A549 treated with dexamethasone at 1 μM for 4 hours (cell line): ENCODE measurements around the gene FOLR3. TPM values are rescaled to one million over a fixed set of nuclear protein-coding genes. Genes with fewer than 3 reads are reported as not detected.

ENCODE experiments used
- total RNA-seq: library from RNA; stranded (reverse); fragments of 200-300 nt; extraction: Qiagen RNA extraction; gene quantifications from 5 replicates; pipeline ENCODE4 v1.2.3, GENCODE V29; 2022

Gene FOLR3
- total RNA-seq = 0.18 TPM in 1 of 5 replicates, not detected in the others

DNA sequence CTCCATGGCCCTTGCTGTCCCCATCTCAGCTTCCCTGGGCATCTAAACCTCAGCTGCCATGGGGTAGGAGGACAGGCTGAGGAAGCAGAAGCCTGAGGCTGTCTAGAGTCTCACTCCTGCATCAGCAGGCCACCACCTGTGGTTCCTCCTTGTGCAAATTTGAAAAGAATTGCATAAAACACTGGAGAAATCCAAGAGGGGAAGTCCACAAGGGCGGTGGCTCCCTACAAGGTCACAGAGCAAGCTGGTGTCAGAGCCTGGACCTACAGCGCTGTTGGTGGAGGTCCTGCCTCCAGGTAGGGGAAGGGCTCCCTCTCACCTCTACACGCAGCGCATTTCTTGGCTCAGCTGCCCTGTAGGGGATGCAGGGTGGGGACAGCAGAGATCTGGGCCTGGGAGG, at the start of gene FOLR3:
Gene FOLR3, plus strand, starts transcription at position 253 of the 400 bp plus-strand sequence. CDS start 228 bp downstream, outside the sequence.

DNA sequence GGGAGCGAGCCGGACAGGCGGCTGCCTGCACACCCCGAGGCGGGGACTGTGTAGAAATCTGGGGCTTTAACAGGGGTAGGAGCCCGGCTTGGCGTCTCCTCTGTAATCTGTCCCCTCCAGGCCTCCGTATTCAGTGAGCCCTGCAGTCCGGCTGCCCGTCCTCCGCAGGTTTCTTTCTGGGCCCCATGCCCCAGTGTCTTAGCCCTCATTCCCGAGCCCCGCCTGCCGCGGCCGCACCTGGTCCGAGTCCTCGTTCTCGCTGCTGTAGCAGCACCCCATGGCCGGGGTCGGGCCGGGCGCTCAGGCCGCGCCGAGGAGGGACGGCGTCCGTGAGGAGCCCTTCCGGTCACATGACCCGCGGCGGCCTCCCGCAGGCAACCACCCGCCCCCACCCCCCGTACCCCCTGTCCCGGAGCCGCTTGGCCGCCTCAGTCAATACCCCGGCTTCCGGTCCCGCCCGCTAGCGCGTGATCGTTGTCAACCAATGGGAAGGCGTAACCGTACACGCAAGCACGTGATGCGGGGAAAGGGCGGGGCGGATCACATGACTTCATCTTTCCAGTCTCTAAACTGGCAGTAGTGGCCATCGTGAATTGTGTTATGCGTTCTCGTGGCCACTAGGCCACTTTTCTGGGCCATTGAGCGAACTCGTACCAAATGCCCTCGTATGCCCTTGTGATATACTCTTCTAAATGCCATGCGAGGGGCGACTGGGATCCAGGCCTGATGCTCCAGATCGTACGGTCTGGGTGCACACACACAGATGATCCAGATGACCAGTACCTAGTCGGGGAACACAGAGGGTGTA, 32.4 kb upstream of the FOLR3 start, which contains the start of gene LAMTOR1:
Gene LAMTOR1, minus strand, starts transcription at position 352 of the 808 bp plus-strand sequence. Its CDS starts 73 bp downstream, at position 279.

DNA sequence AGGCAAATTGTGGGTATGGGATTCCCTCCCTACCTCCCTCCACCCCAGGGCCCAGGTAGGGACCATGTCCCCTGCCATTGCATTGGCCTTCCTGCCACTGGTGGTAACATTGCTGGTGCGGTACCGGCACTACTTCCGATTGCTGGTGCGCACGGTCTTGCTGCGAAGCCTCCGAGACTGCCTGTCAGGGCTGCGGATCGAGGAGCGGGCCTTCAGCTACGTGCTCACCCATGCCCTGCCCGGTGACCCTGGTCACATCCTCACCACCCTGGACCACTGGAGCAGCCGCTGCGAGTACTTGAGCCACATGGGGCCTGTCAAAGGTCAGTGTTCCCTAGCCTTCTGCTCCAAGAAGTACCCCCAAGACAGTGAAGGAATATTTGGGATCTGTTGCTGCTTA, 29.6 kb upstream of the FOLR3 start, which contains the start of gene TOMT:
Gene TOMT, plus strand, starts transcription at position 37 of the 400 bp plus-strand sequence. Its CDS starts 28 bp downstream, at position 65.

DNA sequence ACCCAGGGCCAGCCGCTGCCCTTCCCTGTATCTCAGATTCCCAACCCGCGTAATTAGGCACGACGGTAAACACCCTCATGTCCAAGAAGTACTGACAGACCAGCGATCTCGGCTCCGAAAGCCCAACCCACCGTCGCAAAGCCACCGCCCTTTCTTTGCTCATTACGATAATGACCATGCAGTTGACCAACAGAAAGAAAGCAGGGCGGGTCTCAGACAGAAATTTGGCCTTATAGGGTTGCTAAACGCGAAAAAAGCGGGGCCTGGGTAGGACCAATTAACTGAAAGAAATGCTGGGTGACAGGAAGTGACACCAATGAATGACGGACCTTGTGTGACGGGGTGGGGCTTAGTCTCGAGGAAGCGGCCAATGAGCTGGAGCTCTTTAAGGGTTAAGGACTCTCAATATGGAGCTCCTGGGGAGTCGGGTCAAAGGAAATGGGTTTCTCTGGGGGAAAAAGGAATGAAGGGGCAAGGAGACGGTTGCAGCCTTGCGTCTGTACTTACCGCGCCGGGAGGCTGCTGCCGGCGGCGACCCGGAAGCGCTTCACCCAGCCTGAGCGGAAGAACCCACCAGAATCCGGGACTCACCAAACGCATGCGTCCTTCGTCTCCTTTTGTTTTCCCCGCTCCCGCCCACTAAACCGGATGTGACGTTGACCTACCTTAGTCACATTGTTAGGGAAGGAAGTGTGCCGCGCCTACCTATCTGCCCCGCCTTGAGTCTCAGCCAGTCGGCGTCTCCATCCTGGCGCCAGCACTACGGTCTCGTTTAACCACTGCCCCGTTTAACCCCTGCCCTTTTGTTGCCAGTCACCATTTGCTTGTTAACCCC, 23.2 kb upstream of the FOLR3 start, which contains the start of gene ANAPC15:
Gene ANAPC15, minus strand, starts transcription at position 553 of the 835 bp plus-strand sequence. CDS start 1,419 bp downstream, outside the sequence.

Other genes starting within 250 kb of the FOLR3 start
- 2.5 to 4.3 TPM (median 3.2 TPM) in 5 replicates for gene XNDC1N, start 207.1 kb upstream of the FOLR3 start, total RNA-seq
- 40.8 to 44.4 TPM (median 43.2 TPM) in 5 replicates for gene RNF121, start 206.7 kb upstream of the FOLR3 start, total RNA-seq
- 1.6 to 3.3 TPM (median 3.1 TPM) in 5 replicates for gene IL18BP, start 136.8 kb upstream of the FOLR3 start, total RNA-seq
- gene NUMA1, start 55.2 kb upstream of the FOLR3 start, total RNA-seq = 46.9 to 74.6 TPM (median 69.5 TPM) in 5 replicates
- gene LRRC51, start 54.9 kb upstream of the FOLR3 start, total RNA-seq = 6.9 to 8.4 TPM (median 8.0 TPM) in 5 replicates
- gene LAMTOR1, start 32.4 kb upstream of the FOLR3 start, total RNA-seq = 129 to 146 TPM (median 136 TPM) in 5 replicates
- gene TOMT, start 29.8 kb upstream of the FOLR3 start, total RNA-seq = not detected in 5 replicates
- 77.2 to 87.7 TPM (median 81.2 TPM) in 5 replicates for gene ANAPC15, start 23.0 kb upstream of the FOLR3 start, total RNA-seq
- gene FOLR1, start 56.4 kb downstream of the FOLR3 start, total RNA-seq = 0.24 TPM in 1 of 5 replicates, not detected in the others
- gene FOLR2, start 81.1 kb downstream of the FOLR3 start, total RNA-seq = not detected in 5 replicates
- gene INPPL1, start 89.0 kb downstream of the FOLR3 start, total RNA-seq = 39.2 to 83.3 TPM (median 68.9 TPM) in 5 replicates
- gene PHOX2A, start 108.5 kb downstream of the FOLR3 start, total RNA-seq = not detected in 5 replicates